MM.1S (cell line): ENCODE results near the gene TRDN.

Experiments
- CTCF ChIP-seq: fragments of 300-600 bp; sonication (generic); IDR thresholded peaks from 2 replicates; pipeline ENCODE4 v1.5.1; 2016; ENCODE audit warnings: antibody characterized with exemption, low read length, mixed read lengths
- EZH2 ChIP-seq: fragments of 300-600 bp; sonication (generic); optimal IDR thresholded peaks from 2 replicates; pipeline ENCODE3; 2017; ENCODE audit warnings: low read depth, mild to moderate bottlenecking, antibody characterized with exemption, low read length, mixed read lengths

- TF ChIP-seq CTCF (no peak), EZH2 (no peak)
These were observed 139.7 kb downstream of the TRDN start for GRCh38 chr6:123497025-123497424.
